ENCODE measurements around the gene RP2. TPM values are rescaled to one million over a fixed set of nuclear protein-coding genes. Genes with fewer than 3 reads are reported as not detected.

RP2 gene
- total and polyA plus RNA-seq, 2 of the 8 experiments (the other 6 are each of a cell fraction or from before 2014, with no cell fraction given): 2.2 to 6.9 TPM

DNA sequence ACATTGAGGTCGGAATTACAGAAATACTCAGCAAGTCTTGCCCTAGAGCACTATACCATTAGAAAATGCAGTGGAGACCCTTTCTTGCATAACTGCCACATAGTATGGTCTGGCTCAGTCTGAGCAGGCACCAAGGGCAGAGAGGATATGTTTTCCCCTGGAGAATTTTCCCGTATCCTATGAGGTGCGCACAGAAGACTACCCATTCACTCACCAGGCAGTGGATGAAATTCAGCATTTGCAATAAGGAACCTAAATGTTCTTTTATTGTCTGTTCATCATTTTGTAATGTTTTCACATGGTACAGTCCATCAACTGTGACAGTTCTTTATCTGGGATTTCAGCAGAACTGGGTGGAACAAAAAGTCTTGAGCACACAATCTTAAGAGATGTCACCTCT lies 90.9 kb downstream of the RP2 start:
- no peak overlapping the region for H2AK5ac ChIP-seq (ENCODE audit: low read depth, low read length)
- H4K8ac ChIP-seq (ENCODE audit: extremely low read depth, insufficient read depth, low read length): no peak overlapping the region
- DNase-seq (ENCODE audit: low read depth in 1 of 2, low spot score in 2 of 2): no peak
- no peaks in the 10 kb centered on the region for H3K9me3 ChIP-seq (ENCODE audit: insufficient read depth in 2 of 2, low read depth in 1 of 2, low read length in 1 of 2)
- H3K4me3 ChIP-seq (ENCODE audit: extremely low read depth in 1 of 4, insufficient read depth in 2 of 4, low read depth in 3 of 4, low read length in 4 of 4): no peak overlapping the region
- POLR2A ChIA-PET (ENCODE audit: partially characterized antibody): interaction anchor here (0.6 kb wide), 1 partner anchor 20 kb away, joined by 4 read pairs; no protein-coding TSS in a partner anchor
- no peak for TF ChIP-seq JUN (IDR thresholded peaks at IDR 0.05; ENCODE audit: low read depth, low read length)
- TF ChIP-seq CEBPB (IDR thresholded peaks at IDR 0.05; ENCODE audit: low read depth, low read length): no peak
- TF ChIP-seq POLR2A (IDR thresholded peaks at IDR 0.05; ENCODE audit: control extremely low read depth in 1 of 2, low read depth in 2 of 2, low read length in 2 of 2): no peak
- TF ChIP-seq HDAC2 (IDR thresholded peaks at IDR 0.05; ENCODE audit: borderline replicate concordance in 1 of 2, low read depth in 2 of 2, low read length in 2 of 2): no peak
- no peak for TF ChIP-seq SP4 (IDR thresholded peaks at IDR 0.05; ENCODE audit: low read length)
- no peak for TF ChIP-seq KDM5A (IDR thresholded peaks at IDR 0.05; ENCODE audit: low read length)
- TF ChIP-seq NANOG (IDR thresholded peaks at IDR 0.05; ENCODE audit: insufficient read depth, low read depth, low read length, poor library complexity, severe bottlenecking): no peak
- TF ChIP-seq BRCA1 (IDR thresholded peaks at IDR 0.05; ENCODE audit: low read depth, low read length): no peak
- TF ChIP-seq SUZ12 (IDR thresholded peaks at IDR 0.05; ENCODE audit: low read length): no peak
- TF ChIP-seq POU5F1 (IDR thresholded peaks at IDR 0.05; ENCODE audit: low read depth, low read length): no peak
- no peak overlapping the region for H3K14ac ChIP-seq (ENCODE audit: insufficient read length)
- H2BK12ac ChIP-seq (ENCODE audit: low read depth, low read length): no peak overlapping the region
- H3K23me2 ChIP-seq (ENCODE audit: low read depth, low read length): no peaks in the 10 kb centered on the region
- H3K79me2 ChIP-seq (ENCODE audit: control insufficient read depth in 1 of 2, insufficient read depth in 2 of 2, low read length in 2 of 2): peaks cover 0 to 64% of the 10 kb centered on the region in 2 experiments; a peak in 3 of 4 replicates
- no peak overlapping the region for H3K4ac ChIP-seq (replicated peaks; ENCODE audit: insufficient read length, low read depth, low read length)
- H2BK120ac ChIP-seq (replicated peaks; ENCODE audit: low read depth, low read length): no peak overlapping the region
- no peak for FAIRE-seq
- no peak overlapping the region for H3K23ac ChIP-seq (ENCODE audit: insufficient read length)
- no peak overlapping the region for H3K18ac ChIP-seq (ENCODE audit: extremely low read depth, low read length)
- no peak overlapping the region for H3K4me2 ChIP-seq (ENCODE audit: insufficient read depth in 1 of 2, low read depth in 2 of 2, low read length in 2 of 2)
- H4K5ac ChIP-seq (ENCODE audit: insufficient read length, low read depth, low read length): no peak overlapping the region
- H3K36me3 ChIP-seq (ENCODE audit: control insufficient read depth in 2 of 4, insufficient read depth in 4 of 4, low read length in 3 of 4): no peaks in the 10 kb centered on the region
- no peak overlapping the region for H3K27ac ChIP-seq (ENCODE audit: low read depth, low read length)
- no peak overlapping the region for H3K56ac ChIP-seq (replicated peaks; ENCODE audit: insufficient read length, low read depth, low read length)
- no peak overlapping the region for H3K9ac ChIP-seq (replicated peaks in 1 of 4; ENCODE audit: extremely low read depth in 1 of 4, low read depth in 3 of 4, low read length in 3 of 4)
- no peak overlapping the region for H2BK15ac ChIP-seq (ENCODE audit: low read length)
- no peak overlapping the region for H2AFZ ChIP-seq (ENCODE audit: low read length)
- H2BK5ac ChIP-seq (ENCODE audit: low read depth, low read length): no peak overlapping the region
- H3K4me1 ChIP-seq (replicated peaks in 1 of 4; ENCODE audit: control insufficient read depth in 3 of 4, insufficient read depth in 4 of 4, low read length in 3 of 4): 0 out of 7 replicates have a peak, but pooled peaks cover 0 to 3% (median 0%) of the 10 kb centered on the region in 4 experiments
- H3K27me3 ChIP-seq (replicated peaks in 1 of 4; ENCODE audit: control insufficient read depth in 3 of 4, extremely low read depth in 1 of 4, insufficient read depth in 3 of 4, low read length in 3 of 4): no peaks in the 10 kb centered on the region
- peaks cover 0 to 2% of the 10 kb centered on the region in 2 experiments for H4K20me1 ChIP-seq (replicated peaks in 1 of 2; ENCODE audit: control insufficient read depth in 1 of 2, insufficient read depth in 2 of 2, low read length in 2 of 2)
- no peak overlapping the region for H4K91ac ChIP-seq (replicated peaks; ENCODE audit: insufficient read length, low read length)
- CTCF ChIA-PET (ENCODE audit: partially characterized antibody): no interaction called here
- WGBS, 2 experiments (ENCODE audit: extremely low coverage in 1 of 2, insufficient coverage in 1 of 2, insufficient read length in 1 of 2, insufficient replicate concordance in 2 of 2, low coverage in 1 of 2, low lambda C conversion rate in 2 of 2, missing lambda C conversion rate in 1 of 2): 88% methylated on average over 3 of the region's 3 CpGs; no CpG with 5 or more reads in 1 of the 2 experiments
- H3K79me1 ChIP-seq (ENCODE audit: low read depth, low read length): 0 out of 2 replicates have a peak, but pooled peaks cover 2% of the 10 kb centered on the region
- H2BK20ac ChIP-seq (ENCODE audit: low read length): no peak overlapping the region
